RKO (cell line): ENCODE data around the gene JCAD.
A peak's percentile ranks its signal among the peaks of the same experiment; 100 is the strongest.
"Not testable (repeated sequence)": the region's sequence is repeated elsewhere in the genome, so short reads cannot be mapped to it uniquely, and the experiment has no call there.

Source experiments
- DNase-seq: peaks from one replicate; pipeline ENCODE4 v3.0.0-alpha.2; 2016; ENCODE audit warnings: low spot score

JCAD gene

GRCh38 chr10:30059209-30060107 lies at the start of gene JCAD:
Gene JCAD (minus strand): TSS chr10:30059586. CDS start chr10:30047812, 11,774 bp downstream.
- DNase-seq: no peak

- no peak for DNase-seq
Observed at GRCh38 chr10:30106987-30107386, 47.6 kb upstream of the JCAD start.

- DNase-seq: no peak
Observed at GRCh38 chr10:30103595-30104320, 44.4 kb upstream of the JCAD start.

- DNase-seq: not testable (repeated sequence)
Observed at GRCh38 chr10:30099706-30100105, 40.3 kb upstream of the JCAD start.

DNA sequence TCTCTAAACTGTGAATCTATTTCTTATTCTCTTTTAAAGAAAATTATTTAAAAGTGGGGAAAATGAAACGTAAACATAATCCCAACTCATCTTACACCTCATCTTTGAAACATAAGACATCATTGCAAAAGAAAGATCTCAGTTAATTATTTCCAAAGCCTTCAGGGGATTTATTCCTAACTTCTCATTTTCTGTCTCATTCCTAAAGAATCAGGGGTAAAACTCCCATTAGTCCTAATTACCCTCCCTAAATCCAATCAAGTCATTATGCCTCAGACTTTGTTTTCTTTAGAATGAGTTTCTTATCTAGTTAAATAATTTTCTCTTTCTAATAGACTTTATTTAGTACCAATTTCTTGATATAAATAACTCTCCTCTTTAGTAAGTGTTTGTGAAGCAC lies 39.7 kb upstream of the JCAD start:
- DNase-seq: no peak

- DNase-seq: peak; percentile 11
Observed at GRCh38 chr10:30098629-30099028, 39.2 kb upstream of the JCAD start.

GRCh38 chr10:30096564-30096963 lies 37.2 kb upstream of the JCAD start:
- no peak for DNase-seq

DNA sequence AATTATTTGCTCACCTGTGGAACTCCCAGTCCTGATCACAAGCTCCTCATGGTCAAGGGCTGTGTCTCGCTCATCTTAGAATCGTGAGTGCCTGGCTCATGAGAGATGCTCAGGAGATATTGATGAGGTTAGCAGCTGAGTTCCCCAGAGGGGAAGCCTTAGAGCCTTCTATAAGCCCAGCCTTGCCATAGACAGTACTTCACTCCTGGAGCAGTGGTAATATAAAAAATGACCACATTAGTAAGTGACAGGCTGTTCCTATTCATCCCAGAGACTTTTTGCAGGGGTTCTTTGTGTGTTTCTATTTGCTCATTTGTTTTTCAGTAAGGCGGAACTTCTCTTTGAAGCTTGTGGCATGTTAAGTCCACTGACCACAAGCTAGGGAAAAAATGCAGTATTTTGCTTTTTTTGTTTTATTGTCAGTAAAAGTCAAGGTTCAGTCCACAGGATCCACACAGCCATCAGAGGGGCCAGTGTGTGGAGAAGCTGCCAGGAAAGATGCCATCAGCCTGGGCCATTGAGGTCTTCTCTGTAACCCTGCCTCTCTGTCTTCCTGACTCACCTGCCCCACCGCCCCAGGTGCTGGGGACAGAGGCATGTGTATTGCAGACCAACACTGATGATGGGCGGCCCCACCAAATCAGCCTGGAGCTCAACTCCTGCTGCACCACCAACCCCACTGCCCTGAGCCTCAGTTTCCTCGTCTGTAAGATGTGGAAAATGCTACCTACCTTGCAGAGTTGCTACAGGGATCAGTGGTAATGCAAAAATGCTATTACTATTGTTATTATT lies 36.4 kb upstream of the JCAD start:
- DNase-seq: no peak

- DNase-seq: no peak
Observed at GRCh38 chr10:30094601-30095000, 35.2 kb upstream of the JCAD start.

GRCh38 chr10:30093303-30093950 lies 34.0 kb upstream of the JCAD start:
- DNase-seq: no peak

DNA sequence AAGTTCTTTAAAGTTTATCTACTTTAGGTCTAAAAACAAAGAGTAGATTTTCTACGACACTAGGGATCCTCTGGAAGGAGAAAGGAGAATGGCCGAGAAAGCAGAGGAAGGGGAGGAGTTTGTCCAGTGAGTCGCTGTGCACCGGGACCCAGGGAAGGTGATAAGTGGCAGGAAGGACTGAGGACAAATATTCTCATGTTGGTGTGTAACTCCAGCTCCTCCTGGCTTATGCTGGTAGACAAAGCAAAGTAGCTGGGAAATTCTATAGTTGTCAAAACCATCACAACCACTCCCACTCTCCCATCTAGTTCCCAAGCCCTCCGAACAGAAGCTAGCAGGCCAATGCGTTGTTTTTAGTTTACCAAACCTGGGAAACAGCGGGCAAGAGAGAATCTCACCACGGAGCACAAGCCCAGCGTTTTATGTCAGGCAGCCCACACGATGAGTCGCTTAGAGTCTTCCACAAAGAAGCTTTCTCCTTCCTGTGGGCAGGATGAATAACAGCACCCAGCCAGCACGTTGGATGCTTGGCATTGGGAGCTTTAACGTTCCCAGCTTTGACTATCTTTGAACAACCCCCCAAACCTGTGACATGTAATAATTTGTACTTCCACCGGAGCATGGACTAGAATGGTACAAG lies 32.9 kb upstream of the JCAD start:
- peak; percentile 34 for DNase-seq

DNA sequence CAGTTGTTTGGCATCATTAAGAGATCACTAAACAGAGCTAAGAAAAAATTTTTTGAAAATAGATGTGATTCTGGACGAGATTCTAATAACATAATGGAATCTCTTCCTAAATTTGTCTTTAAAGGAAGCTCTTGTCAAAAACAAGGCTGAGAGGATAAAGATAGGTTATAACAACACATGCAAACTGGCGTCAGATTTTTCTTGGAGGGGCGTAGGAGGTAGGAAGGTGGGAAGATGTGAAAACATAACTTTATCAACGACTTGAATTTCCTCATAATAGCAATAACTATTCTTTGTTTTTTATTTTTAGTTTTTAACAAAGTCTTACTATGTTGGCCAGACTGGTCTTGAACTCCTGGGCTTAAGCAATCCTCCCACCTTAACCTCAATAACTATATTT lies 31.8 kb upstream of the JCAD start:
- DNase-seq: no peak

DNA sequence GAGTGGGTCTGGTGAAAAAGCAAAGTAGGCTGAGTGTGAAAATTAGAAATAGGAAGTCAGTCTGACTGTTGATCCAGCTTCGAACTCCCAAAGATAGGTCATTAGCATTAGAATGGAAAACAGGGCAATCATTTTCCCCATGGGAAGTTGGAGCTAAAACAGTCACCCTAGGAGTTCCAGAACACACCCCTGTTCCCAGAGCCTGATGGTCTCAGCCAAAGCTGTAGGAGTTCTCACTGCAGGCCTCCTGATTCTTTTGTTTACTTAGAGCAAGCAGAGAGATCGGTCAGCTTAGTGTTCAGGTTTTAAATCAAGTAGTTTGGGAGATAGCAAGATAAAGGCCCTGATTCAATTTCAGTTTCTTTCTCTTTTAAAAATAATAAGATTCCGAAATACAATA lies 28.8 kb upstream of the JCAD start:
- no peak for DNase-seq

DNA sequence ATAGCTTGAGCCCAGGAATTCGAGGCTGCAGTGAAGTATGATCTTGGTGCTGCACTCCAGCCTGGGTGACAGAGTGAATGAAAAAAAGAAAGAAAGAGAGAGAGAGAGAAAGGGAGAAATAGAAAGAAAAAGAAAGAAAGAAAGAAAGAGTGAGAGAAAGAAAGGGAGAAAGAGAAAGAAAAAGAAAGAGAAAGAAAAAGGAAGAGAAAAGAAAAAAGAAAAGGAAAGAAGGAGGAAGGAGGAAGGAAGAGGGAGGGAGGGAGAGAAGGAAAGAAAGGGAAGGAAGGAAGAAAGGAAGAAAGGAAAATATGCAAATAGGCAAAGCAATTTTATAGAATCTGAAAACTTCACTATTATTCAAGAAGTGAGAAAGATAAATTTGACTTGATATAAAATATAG lies 24.5 kb upstream of the JCAD start:
- no peak for DNase-seq

DNA sequence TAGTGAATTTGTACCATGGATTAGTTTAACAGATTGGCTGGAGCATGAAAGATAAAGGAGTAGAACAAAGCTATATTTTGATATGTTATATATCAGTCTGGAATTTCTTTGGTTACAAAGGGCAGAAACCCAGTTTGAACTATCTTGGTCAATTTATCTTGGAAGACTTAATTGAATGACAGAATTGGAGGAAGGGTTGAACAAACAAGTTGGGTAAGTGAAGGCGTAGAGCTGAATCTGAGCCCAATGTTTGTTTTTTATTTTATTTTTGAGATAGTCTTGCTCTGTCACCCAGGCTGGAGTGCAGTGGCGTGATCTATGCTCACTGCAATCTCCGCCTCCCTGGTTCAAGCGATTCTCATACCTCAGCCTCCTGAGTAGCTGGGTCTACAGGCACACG lies 21.8 kb upstream of the JCAD start:
- no peak for DNase-seq

DNA sequence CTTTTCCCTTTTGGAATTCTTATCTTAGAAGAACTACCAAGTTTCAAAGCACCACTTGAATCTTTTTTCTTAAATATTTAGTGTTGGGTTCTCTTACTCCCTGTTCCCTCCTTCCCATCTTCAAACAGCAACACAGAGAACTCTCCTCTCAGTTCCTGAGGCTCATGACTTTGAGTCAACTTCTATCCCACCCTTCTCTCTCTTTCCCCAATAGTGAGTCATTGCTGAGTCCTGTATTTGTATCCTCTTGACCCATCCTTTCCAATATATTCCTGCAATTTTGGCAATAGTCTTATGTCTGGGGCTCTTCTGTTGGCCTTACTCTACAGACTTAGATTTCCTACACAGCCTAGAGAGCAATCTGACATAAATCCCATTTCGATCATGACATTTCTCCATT lies 20.8 kb upstream of the JCAD start:
- DNase-seq: no peak

- DNase-seq: no peak
Observed at GRCh38 chr10:30079408-30079807, 20.0 kb upstream of the JCAD start.

DNA sequence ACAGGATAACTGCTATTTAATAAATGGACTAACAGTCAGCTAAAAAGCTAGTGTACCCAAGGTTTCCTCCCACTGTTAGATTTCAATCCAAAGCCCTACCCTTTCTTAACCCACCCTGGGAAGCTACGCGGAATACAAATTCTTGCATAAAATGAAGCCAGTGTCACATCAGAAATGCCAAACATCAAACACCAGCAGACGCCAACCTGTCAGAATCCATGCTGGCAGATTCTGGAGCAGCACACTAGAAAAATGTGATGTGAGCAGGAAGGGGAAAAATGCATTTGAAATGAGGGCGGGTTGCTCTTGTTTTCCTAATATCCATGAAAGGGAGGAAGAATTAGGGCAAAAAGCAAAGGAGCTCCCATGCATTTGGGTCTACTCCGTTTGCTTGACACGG lies 16.1 kb upstream of the JCAD start:
- no peak for DNase-seq

DNA sequence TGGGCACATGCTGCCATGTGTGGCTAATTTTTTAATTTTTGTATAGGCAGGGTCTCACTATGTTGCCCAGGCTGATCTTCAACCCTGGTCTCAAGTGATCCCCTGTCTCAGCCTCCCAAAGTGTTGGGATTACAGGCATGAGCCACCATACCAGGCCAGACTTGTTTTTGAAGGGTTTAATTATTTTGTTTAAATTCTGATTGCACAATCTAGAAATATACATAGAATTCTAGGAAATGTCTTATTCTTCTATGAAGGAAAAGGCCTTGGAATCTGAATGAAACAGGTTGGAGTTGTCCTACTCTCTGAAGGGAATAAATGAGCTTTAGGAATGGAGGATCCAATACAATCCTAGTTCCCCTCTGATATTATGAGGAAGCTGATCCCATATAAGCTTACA lies 15.5 kb upstream of the JCAD start:
- DNase-seq: no peak

DNA sequence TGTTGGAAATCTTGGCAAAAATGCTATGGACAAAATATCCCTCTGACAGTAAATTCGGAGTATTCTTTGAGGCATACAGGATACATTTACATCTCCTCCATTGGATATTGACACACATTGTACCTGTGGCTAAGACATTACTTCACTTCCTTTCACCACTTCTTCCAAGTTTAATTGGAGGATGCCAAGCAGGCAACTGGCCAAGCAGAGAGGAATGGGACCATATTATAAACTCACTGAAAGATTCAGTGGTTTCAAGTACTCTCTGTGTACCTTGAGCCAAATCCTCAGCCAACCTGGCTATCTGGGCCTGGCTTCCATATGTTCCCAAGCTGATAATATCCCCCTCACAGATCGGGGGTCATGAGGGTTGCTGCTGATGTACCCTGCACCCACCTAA lies 14.7 kb upstream of the JCAD start:
- no peak for DNase-seq

GRCh38 chr10:30073767-30074060 lies 14.3 kb upstream of the JCAD start:
- no peak for DNase-seq
